Left lung (tissue), 10 donors: ENCODE results near the gene IDI2. TPM values are rescaled to one million over a fixed set of nuclear protein-coding genes. Genes with fewer than 3 reads are reported as not detected.

Experiments used
- ATAC-seq: fragments of 200-7000 bp; cut with Tn5 transposase; one replicate; pipeline ENCODE4 v1.9.1; 2020; ENCODE audit warnings: moderate library complexity
- DNase-seq, 4 donors: peaks; one replicate each; pipeline ENCODE4 v3.0.0-alpha.2; 2013 to 2020
- H3K27ac ChIP-seq, 2 donors: fragments of 200-600 bp; sonication (generic) in 1 of 2; one replicate each; pipeline versions ENCODE4 v1.5.0 to v1.8.0; 2020 to 2021
- H3K27me3 ChIP-seq, 2 donors: fragments of 200-600 bp; sonication (generic) in 1 of 2; one replicate each; pipeline versions ENCODE4 v1.5.0 to v1.8.0; 2020 to 2021
- H3K36me3 ChIP-seq, 2 donors: fragments of 200-600 bp; sonication (generic) in 1 of 2; one replicate each; pipeline versions ENCODE4 v1.5.0 to v1.8.0; 2020 to 2021
- H3K4me1 ChIP-seq, 2 donors: fragments of 200-600 bp; one replicate each; pipeline ENCODE4 v1.8.0; 2021
- H3K4me3 ChIP-seq, 2 donors: fragments of 200-600 bp; sonication (generic) in 1 of 2; one replicate each; pipeline versions ENCODE4 v1.5.0 to v1.8.0; 2020 to 2021; ENCODE audit warnings: mild to moderate bottlenecking in 1 of 2
- H3K9me3 ChIP-seq, 2 donors: fragments of 200-600 bp; sonication (generic) in 1 of 2; one replicate each; pipeline versions ENCODE4 v1.5.0 to v1.8.0; 2020 to 2021
- CTCF ChIP-seq, 2 donors: fragments of 200-600 bp; sonication (generic) in 1 of 2; IDR thresholded peaks; one replicate each; pipeline versions ENCODE4 v1.5.0 to v1.8.0; 2021; ENCODE audit warnings: antibody characterized with exemption in 2 of 2
- intact Hi-C, 2 donors: fragments of 100-400 bp; cut with DNase I; formaldehyde crosslinking; loops; one replicate each; pipeline versions ENCODE4 v1.11.2 to v1.14.2; 2022
- polyA plus RNA-seq, 6 donors: library from polyadenylated mRNA; unstranded; fragments of 120-200 nt; gene quantifications; one replicate each; pipeline ENCODE4 v1.2.1, GENCODE V29; 2013; ENCODE audit not compliant: insufficient read length in 6 of 6
- total RNA-seq, 2 donors: library from RNA; stranded (reverse); fragmentation: NEBNext Ultra II Directional; extraction: Animal tissue kit (Norgen Biotek cat#: 25700); gene quantifications; one replicate each; pipeline ENCODE4 v1.2.1, GENCODE V29; 2021
- donor health status: DM: no; HTN: yes; CAD: no.
- donor health status: DM: no; HTN: no; CAD: no.

IDI2 gene
- total and polyA plus RNA-seq, 8 donors = 0.17 to 0.24 (median 0.17) TPM; not detected in 5

GRCh38 chr10:987870-988666 is 37.6 kb downstream of the IDI2 start, which contains the start of gene GTPBP4:
Gene GTPBP4, plus strand, starts transcription at chr10:988434. Its CDS starts 46 bp downstream, at chr10:988480.
- ATAC-seq = peak; percentile 89
- Histone ChIP-seq H3K27me3 (no peaks in the 10 kb centered on the region), H3K36me3 (peaks cover 0 to 14% of the 10 kb centered on the region in 2 donors), H3K27ac (peak within 1 kb of the TSS; percentile 87 to 91), H3K4me3 (peak within 1 kb of the TSS; percentile 87 to 95), H3K4me1 (peaks cover 7 to 43% of the 10 kb centered on the region in 2 donors), H3K9me3 (no peaks in the 10 kb centered on the region)
- peak in 1 of 2 donors; percentile 23 for TF ChIP-seq CTCF (IDR thresholded peaks at IDR 0.05)
- peak; percentile 98 to 99 (median 98) for DNase-seq
- intact Hi-C loops = no loop called here

GRCh38 chr10:987620-987869 is 38.1 kb downstream of the IDI2 start:
- Histone ChIP-seq H3K27ac (peak overlapping the region; percentile 87 to 91), H3K36me3 (peaks cover 0 to 9% of the 10 kb centered on the region in 2 donors), H3K27me3 (no peaks in the 10 kb centered on the region), H3K4me3 (peak overlapping the region; percentile 87 to 95), H3K4me1 (peaks cover 7 to 43% of the 10 kb centered on the region in 2 donors), H3K9me3 (no peaks in the 10 kb centered on the region)
- ATAC-seq (peak; percentile 2), DNase-seq (no peak)
- intact Hi-C loops = no loop called here
- TF ChIP-seq CTCF (IDR thresholded peaks at IDR 0.05) = no peak

GRCh38 chr10:986881-987619 is 38.6 kb downstream of the IDI2 start:
- H3K9me3 ChIP-seq = no peaks in the 10 kb centered on the region
- intact Hi-C loops = no loop called here
- ATAC-seq = no peak
- DNase-seq = no peak
- H3K4me1 ChIP-seq = peaks cover 7 to 43% of the 10 kb centered on the region in 2 donors
- peak overlapping the region; percentile 87 to 95 for H3K4me3 ChIP-seq
- peak overlapping the region; percentile 87 to 91 for H3K27ac ChIP-seq
- H3K27me3 ChIP-seq = no peaks in the 10 kb centered on the region
- TF ChIP-seq CTCF (IDR thresholded peaks at IDR 0.05) = no peak
- peaks cover 0 to 4% of the 10 kb centered on the region in 2 donors for H3K36me3 ChIP-seq

- Histone ChIP-seq H3K36me3 (peaks cover 0 to 4% of the 10 kb centered on the region in 2 donors), H3K27me3 (no peaks in the 10 kb centered on the region), H3K27ac (peak overlapping the region; percentile 87 to 91), H3K4me3 (no peak overlapping the region), H3K9me3 (peaks cover 0 to 2% of the 10 kb centered on the region in 2 donors), H3K4me1 (peaks cover 7 to 43% of the 10 kb centered on the region in 2 donors)
- intact Hi-C loops = no loop called here
- peak; percentile 46 for ATAC-seq
- TF ChIP-seq CTCF (IDR thresholded peaks at IDR 0.05) = no peak
- DNase-seq = peak in 2 of 4 donors; percentile 85 to 86
These were observed 39.4 kb downstream of the IDI2 start for GRCh38 chr10:986137-986825.
